WTC11 (cell line): ENCODE measurements around the gene HS3ST1. TPM values are rescaled to one million over a fixed set of nuclear protein-coding genes. Genes with fewer than 3 reads are reported as not detected.

Source experiments
- ATAC-seq: fragments of 200-7000 bp; cut with Tn5 transposase; 2 replicates; pipeline ENCODE4 v1.10.0; 2021; ENCODE audit warnings: mild to moderate bottlenecking, moderate library complexity
- CTCF ChIA-PET: fragments of 300-600 bp; sonication (Branson Sonifier 250); formaldehyde crosslinking; loops from one replicate; lab custom pipeline; 2021; ENCODE audit warnings: antibody characterized with exemption; lab: Charles Lee
- POLR2A ChIA-PET: fragments of 350-600 bp; sonication (Branson Sonifier 250); formaldehyde crosslinking; loops from one replicate; lab custom pipeline; 2021; ENCODE audit warnings: antibody characterized with exemption; lab: Charles Lee
- DNase-seq: peaks from one replicate; pipeline ENCODE4 v3.0.0; 2021; ENCODE audit warnings: low spot score
- H3K27ac Mint-ChIP-seq: 2 replicates; pipeline ENCODE4 v1.8.0; 2021; ENCODE audit warnings: mixed read lengths
- H3K27me3 Mint-ChIP-seq: 2 replicates; pipeline ENCODE4 v1.8.0; 2021; ENCODE audit warnings: low read depth, mild to moderate bottlenecking, moderate library complexity, mixed read lengths
- H3K36me3 Mint-ChIP-seq: 2 replicates; pipeline ENCODE4 v1.8.0; 2021; ENCODE audit warnings: mixed read lengths
- H3K4me1 Mint-ChIP-seq: 2 replicates; pipeline ENCODE4 v1.8.0; 2022; ENCODE audit warnings: mixed read lengths
- H3K4me3 Mint-ChIP-seq: 2 replicates; pipeline ENCODE4 v1.8.0; 2021; ENCODE audit warnings: mild to moderate bottlenecking, moderate library complexity, mixed read lengths
- H3K9me3 Mint-ChIP-seq: 2 replicates; pipeline ENCODE4 v1.8.0; 2021; ENCODE audit warnings: mixed read lengths
- CREB1 ChIP-seq: sonication (generic); formaldehyde crosslinking; IDR thresholded peaks from 2 replicates; pipeline ENCODE4 v1.8.0; 2023; ENCODE audit warnings: mild to moderate bottlenecking, missing genetic modification reagents
- ELF4 ChIP-seq: sonication (generic); formaldehyde crosslinking; IDR thresholded peaks from 2 replicates; pipeline ENCODE4 v1.8.1; 2022; ENCODE audit warnings: low read depth, mild to moderate bottlenecking, moderate library complexity, missing genetic modification reagents
- ESRRA ChIP-seq: sonication (generic); formaldehyde crosslinking; IDR thresholded peaks from 2 replicates; pipeline ENCODE4 v1.8.1; 2022; ENCODE audit warnings: mild to moderate bottlenecking, missing genetic modification reagents, borderline replicate concordance
- FOXJ3 ChIP-seq: sonication (generic); formaldehyde crosslinking; IDR thresholded peaks from 2 replicates; pipeline ENCODE4 v1.9.0; 2021; ENCODE audit warnings: missing genetic modification reagents, mild to moderate bottlenecking, borderline replicate concordance
- FOXK1 ChIP-seq: sonication (generic); formaldehyde crosslinking; IDR thresholded peaks from 2 replicates; pipeline ENCODE4 v1.8.0; 2022; ENCODE audit warnings: mild to moderate bottlenecking, moderate library complexity, missing genetic modification reagents
- FOXP1 ChIP-seq: sonication (generic); formaldehyde crosslinking; IDR thresholded peaks from 2 replicates; pipeline ENCODE4 v1.8.0; 2022; ENCODE audit warnings: missing genetic modification reagents, mild to moderate bottlenecking, moderate library complexity, borderline replicate concordance
- GABPB1 ChIP-seq: sonication (generic); formaldehyde crosslinking; IDR thresholded peaks from 2 replicates; pipeline ENCODE4 v1.8.1; 2023; ENCODE audit warnings: mild to moderate bottlenecking, missing genetic modification reagents
- HMGA2 ChIP-seq: fragments of 250-450 bp; sonication (Bioruptor Pico); IDR thresholded peaks from 2 replicates; pipeline ENCODE4 v1.4.0; 2021; ENCODE audit warnings: mild to moderate bottlenecking, moderate library complexity
- JAZF1 ChIP-seq: fragments of 250-450 bp; sonication (Bioruptor Pico); IDR thresholded peaks from 2 replicates; pipeline ENCODE4 v1.9.0; 2021; ENCODE audit warnings: moderate library complexity, mild to moderate bottlenecking, inconsistent platforms
- MYBL2 ChIP-seq: sonication (generic); formaldehyde crosslinking; IDR thresholded peaks from 2 replicates; pipeline ENCODE4 v1.8.1; 2023; ENCODE audit warnings: mild to moderate bottlenecking, moderate library complexity, missing genetic modification reagents
- TEAD1 ChIP-seq: sonication (generic); formaldehyde crosslinking; IDR thresholded peaks from 2 replicates; pipeline ENCODE4 v1.8.0; 2022; ENCODE audit warnings: mild to moderate bottlenecking, missing genetic modification reagents
- ZNF416 ChIP-seq: fragments of 250-450 bp; sonication (Bioruptor Pico); IDR thresholded peaks from 2 replicates; pipeline ENCODE4 v1.9.0; 2021; ENCODE audit warnings: mild to moderate bottlenecking, inconsistent platforms
- ZNF423 ChIP-seq: fragments of 250-450 bp; sonication (Bioruptor Pico); IDR thresholded peaks from 2 replicates; pipeline ENCODE4 v2.1.2; 2022; ENCODE audit warnings: mild to moderate bottlenecking, moderate library complexity
- total RNA-seq: library from RNA; stranded (reverse); gene quantifications from 3 replicates; pipeline ENCODE4 v1.2.3, GENCODE V29; 2021
- TF ChIP-seq, protein P1 (sequence below): sonication (generic); formaldehyde crosslinking; IDR thresholded peaks from 2 replicates; pipeline ENCODE4 v1.8.0; 2023; ENCODE audit warnings: mild to moderate bottlenecking, missing genetic modification reagents
- TF ChIP-seq, protein P2 (sequence below): sonication (generic); formaldehyde crosslinking; IDR thresholded peaks from 2 replicates; pipeline ENCODE4 v1.8.1; 2023; ENCODE audit warnings: mild to moderate bottlenecking, missing genetic modification reagents, borderline replicate concordance
- TF ChIP-seq, protein P3 (sequence below): sonication (generic); formaldehyde crosslinking; conservative IDR thresholded peaks from 2 replicates; pipeline ENCODE4 v1.8.1; 2022; ENCODE audit warnings: mild to moderate bottlenecking, missing genetic modification reagents
- TF ChIP-seq, protein P4 (sequence below): sonication (generic); formaldehyde crosslinking; IDR thresholded peaks from 2 replicates; pipeline ENCODE4 v1.8.1; 2022; ENCODE audit warnings: mild to moderate bottlenecking, moderate library complexity, missing genetic modification reagents
- TF ChIP-seq, protein P5 (sequence below): sonication (generic); formaldehyde crosslinking; IDR thresholded peaks from 2 replicates; pipeline ENCODE4 v1.8.0; 2022; ENCODE audit warnings: mild to moderate bottlenecking, missing genetic modification reagents

Gene HS3ST1
- total RNA-seq, 1 experiment from 2014 or later = 0.52 TPM

GRCh38 chr4:11455201-11455835, 26.6 kb upstream of the HS3ST1 start:
- peaks cover 4% of the 10 kb centered on the region; the same call in 1 of the 2 replicates for H3K4me1 Mint-ChIP-seq
- H3K9me3 Mint-ChIP-seq = peaks cover 73% of the 10 kb centered on the region
- peaks cover 3% of the 10 kb centered on the region; the same call in 1 of the 2 replicates for H3K27me3 Mint-ChIP-seq
- DNase-seq (no peak), ATAC-seq (no peak)
- no peak overlapping the region for H3K4me3 Mint-ChIP-seq
- TF ChIP-seq CREB1 (CRISPR knock-in tag) (no peak), GABPB1 (CRISPR knock-in tag) (no peak), HMGA2 (CRISPR knock-in tag) (no peak), MYBL2 (CRISPR knock-in tag) (no peak), ELF4 (CRISPR knock-in tag) (no peak), ZNF416 (CRISPR knock-in tag) (no peak)
- TF ChIP-seq, protein P1, sequence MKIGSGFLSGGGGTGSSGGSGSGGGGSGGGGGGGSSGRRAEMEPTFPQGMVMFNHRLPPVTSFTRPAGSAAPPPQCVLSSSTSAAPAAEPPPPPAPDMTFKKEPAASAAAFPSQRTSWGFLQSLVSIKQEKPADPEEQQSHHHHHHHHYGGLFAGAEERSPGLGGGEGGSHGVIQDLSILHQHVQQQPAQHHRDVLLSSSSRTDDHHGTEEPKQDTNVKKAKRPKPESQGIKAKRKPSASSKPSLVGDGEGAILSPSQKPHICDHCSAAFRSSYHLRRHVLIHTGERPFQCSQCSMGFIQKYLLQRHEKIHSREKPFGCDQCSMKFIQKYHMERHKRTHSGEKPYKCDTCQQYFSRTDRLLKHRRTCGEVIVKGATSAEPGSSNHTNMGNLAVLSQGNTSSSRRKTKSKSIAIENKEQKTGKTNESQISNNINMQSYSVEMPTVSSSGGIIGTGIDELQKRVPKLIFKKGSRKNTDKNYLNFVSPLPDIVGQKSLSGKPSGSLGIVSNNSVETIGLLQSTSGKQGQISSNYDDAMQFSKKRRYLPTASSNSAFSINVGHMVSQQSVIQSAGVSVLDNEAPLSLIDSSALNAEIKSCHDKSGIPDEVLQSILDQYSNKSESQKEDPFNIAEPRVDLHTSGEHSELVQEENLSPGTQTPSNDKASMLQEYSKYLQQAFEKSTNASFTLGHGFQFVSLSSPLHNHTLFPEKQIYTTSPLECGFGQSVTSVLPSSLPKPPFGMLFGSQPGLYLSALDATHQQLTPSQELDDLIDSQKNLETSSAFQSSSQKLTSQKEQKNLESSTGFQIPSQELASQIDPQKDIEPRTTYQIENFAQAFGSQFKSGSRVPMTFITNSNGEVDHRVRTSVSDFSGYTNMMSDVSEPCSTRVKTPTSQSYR = no peak
- TF ChIP-seq, protein P2, sequence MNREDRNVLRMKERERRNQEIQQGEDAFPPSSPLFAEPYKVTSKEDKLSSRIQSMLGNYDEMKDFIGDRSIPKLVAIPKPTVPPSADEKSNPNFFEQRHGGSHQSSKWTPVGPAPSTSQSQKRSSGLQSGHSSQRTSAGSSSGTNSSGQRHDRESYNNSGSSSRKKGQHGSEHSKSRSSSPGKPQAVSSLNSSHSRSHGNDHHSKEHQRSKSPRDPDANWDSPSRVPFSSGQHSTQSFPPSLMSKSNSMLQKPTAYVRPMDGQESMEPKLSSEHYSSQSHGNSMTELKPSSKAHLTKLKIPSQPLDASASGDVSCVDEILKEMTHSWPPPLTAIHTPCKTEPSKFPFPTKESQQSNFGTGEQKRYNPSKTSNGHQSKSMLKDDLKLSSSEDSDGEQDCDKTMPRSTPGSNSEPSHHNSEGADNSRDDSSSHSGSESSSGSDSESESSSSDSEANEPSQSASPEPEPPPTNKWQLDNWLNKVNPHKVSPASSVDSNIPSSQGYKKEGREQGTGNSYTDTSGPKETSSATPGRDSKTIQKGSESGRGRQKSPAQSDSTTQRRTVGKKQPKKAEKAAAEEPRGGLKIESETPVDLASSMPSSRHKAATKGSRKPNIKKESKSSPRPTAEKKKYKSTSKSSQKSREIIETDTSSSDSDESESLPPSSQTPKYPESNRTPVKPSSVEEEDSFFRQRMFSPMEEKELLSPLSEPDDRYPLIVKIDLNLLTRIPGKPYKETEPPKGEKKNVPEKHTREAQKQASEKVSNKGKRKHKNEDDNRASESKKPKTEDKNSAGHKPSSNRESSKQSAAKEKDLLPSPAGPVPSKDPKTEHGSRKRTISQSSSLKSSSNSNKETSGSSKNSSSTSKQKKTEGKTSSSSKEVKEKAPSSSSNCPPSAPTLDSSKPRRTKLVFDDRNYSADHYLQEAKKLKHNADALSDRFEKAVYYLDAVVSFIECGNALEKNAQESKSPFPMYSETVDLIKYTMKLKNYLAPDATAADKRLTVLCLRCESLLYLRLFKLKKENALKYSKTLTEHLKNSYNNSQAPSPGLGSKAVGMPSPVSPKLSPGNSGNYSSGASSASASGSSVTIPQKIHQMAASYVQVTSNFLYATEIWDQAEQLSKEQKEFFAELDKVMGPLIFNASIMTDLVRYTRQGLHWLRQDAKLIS (CRISPR knock-in tag) = no peak
- ChIA-PET POLR2A (interaction anchor here (0.6 kb wide), 1 partner anchor 189 kb away, joined by 3 read pairs; no protein-coding TSS in a partner anchor), CTCF (interaction anchor here (0.7 kb wide), 1 partner anchor 574 kb away, joined by 3 read pairs; no protein-coding TSS in a partner anchor)
- no peak overlapping the region for H3K27ac Mint-ChIP-seq
- peaks cover 39% of the 10 kb centered on the region for H3K36me3 Mint-ChIP-seq

DNA sequence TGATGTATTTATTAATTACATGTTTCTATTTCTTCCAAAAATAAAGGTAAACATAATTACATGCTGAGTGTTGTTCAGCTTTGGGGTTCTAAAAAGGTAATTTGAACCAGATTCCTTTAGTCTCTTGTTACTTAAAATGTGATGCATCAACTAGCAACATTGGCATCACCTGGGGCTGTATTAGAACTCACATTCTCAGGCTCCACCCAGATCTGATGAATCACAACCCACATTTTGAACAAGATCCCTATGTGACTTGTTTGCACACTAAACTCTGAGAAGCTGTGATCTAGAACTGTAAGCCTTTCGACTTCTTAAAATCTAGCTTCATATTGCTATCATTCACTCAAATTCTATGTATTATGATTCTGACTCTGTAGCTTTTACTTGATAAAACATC, 23.0 kb upstream of the HS3ST1 start:
- CTCF ChIA-PET = no interaction called here
- ATAC-seq (no peak), DNase-seq (no peak)
- Mint-ChIP-seq H3K4me3 (no peak overlapping the region), H3K27ac (no peak overlapping the region), H3K9me3 (peaks cover 67% of the 10 kb centered on the region), H3K27me3 (peaks cover 6% of the 10 kb centered on the region; the same call in 1 of the 2 replicates), H3K36me3 (peaks cover 39% of the 10 kb centered on the region), H3K4me1 (peaks cover 4% of the 10 kb centered on the region; the same call in 1 of the 2 replicates)
- POLR2A ChIA-PET = no interaction called here
- no peak for TF ChIP-seq ESRRA (CRISPR knock-in tag)
- TF ChIP-seq JAZF1 = no peak
- no peak for TF ChIP-seq TEAD1
- TF ChIP-seq ZNF423 (CRISPR knock-in tag) = no peak
- TF ChIP-seq GABPB1 (CRISPR knock-in tag) = no peak
- TF ChIP-seq FOXJ3 (CRISPR knock-in tag) = no peak
- TF ChIP-seq FOXP1 (CRISPR knock-in tag) = no peak
- no peak for TF ChIP-seq FOXK1 (CRISPR knock-in tag)
- TF ChIP-seq, protein P3, sequence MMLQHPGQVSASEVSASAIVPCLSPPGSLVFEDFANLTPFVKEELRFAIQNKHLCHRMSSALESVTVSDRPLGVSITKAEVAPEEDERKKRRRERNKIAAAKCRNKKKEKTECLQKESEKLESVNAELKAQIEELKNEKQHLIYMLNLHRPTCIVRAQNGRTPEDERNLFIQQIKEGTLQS (CRISPR knock-in tag) = no peak
- TF ChIP-seq, protein P4, sequence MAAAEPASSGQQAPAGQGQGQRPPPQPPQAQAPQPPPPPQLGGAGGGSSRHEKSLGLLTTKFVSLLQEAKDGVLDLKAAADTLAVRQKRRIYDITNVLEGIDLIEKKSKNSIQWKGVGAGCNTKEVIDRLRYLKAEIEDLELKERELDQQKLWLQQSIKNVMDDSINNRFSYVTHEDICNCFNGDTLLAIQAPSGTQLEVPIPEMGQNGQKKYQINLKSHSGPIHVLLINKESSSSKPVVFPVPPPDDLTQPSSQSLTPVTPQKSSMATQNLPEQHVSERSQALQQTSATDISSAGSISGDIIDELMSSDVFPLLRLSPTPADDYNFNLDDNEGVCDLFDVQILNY (CRISPR knock-in tag) = no peak
- TF ChIP-seq, protein P5, sequence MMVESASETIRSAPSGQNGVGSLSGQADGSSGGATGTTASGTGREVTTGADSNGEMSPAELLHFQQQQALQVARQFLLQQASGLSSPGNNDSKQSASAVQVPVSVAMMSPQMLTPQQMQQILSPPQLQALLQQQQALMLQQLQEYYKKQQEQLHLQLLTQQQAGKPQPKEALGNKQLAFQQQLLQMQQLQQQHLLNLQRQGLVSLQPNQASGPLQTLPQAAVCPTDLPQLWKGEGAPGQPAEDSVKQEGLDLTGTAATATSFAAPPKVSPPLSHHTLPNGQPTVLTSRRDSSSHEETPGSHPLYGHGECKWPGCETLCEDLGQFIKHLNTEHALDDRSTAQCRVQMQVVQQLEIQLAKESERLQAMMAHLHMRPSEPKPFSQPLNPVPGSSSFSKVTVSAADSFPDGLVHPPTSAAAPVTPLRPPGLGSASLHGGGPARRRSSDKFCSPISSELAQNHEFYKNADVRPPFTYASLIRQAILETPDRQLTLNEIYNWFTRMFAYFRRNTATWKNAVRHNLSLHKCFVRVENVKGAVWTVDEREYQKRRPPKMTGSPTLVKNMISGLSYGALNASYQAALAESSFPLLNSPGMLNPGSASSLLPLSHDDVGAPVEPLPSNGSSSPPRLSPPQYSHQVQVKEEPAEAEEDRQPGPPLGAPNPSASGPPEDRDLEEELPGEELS (CRISPR knock-in tag) = no peak
